ENCODE data around the gene PMP22.

Gene PMP22

DNA sequence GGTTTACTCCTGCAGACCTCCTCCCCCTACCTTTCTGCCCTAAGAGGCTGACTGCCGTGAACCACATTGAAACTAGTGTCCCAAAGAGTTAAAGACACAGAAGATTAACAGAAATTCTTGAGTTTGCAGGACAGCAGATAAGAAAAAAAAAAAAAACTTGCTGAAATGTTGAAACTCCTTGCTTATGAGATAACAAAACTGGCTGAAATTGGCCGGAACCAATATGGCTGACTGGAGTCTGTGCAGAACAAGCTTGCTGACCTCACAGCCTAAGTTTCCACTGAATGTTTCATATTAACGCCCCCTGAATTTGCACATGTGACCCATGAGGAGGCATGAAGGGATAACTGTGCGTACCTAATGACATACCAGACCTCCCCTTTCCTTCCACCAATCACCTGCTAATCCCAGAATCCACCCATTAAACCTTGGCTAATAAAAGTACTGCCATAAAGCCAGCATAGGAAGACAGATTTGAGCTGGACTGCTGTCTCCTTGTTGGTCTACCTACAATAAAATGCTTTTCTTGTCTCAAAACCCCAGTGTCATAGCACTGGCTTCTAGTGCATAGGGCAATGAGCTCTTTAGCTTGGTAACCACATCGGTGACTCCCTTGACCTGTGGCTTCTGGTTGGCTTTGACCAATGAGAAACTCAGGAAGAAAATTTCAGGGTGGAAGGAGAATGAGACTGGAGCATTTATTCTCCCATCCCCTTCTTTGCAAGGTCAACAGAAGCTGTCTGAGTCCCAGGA, 80.1 kb downstream of the PMP22 start:
- H3K27me3 ChIP-seq (ENCODE audit: control insufficient read depth, insufficient read depth, low read length): no peaks in the 10 kb centered on the region
- no peaks in the 10 kb centered on the region for H3K36me3 ChIP-seq (ENCODE audit: control insufficient read depth, low read depth, low read length)
- H3K27ac ChIP-seq (ENCODE audit: low read length): no peak overlapping the region
- H3K4me3 ChIP-seq (ENCODE audit: low read length): no peak overlapping the region
- no peaks in the 10 kb centered on the region for H3K9me3 ChIP-seq (ENCODE audit: control insufficient read depth, low read depth, low read length)
- peaks cover 5% of the 10 kb centered on the region for H3K4me1 ChIP-seq (ENCODE audit: control insufficient read depth, low read depth, low read length)
- no peak overlapping the region for H3K9ac ChIP-seq (ENCODE audit: low read length)

DNA sequence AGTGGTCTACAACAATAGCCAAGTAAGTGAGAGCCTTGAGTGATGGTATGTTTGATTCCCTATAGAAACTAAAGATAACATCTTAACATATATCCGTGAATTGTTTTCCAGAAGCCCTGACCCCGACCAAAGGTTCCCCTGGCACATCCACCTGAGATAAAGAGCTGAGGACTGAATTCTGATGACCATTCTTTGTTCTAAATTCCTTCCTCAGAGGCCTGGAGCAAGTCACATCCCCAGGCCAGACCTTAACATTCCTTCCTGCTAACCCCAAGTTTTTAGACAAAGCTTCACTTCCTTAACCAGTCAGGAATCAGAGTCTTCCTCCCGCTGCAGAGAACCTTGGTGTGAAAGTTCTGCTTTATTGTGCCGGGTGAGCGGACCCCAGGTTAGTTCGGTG, 83.3 kb downstream of the PMP22 start:
- Histone ChIP-seq H3K4me3 (ENCODE audit: low read length) (no peak overlapping the region), H3K9me3 (ENCODE audit: control insufficient read depth, low read depth, low read length) (no peaks in the 10 kb centered on the region), H3K27ac (ENCODE audit: low read length) (no peak overlapping the region), H3K4me1 (ENCODE audit: control insufficient read depth, low read depth, low read length) (peaks cover 17% of the 10 kb centered on the region), H3K36me3 (ENCODE audit: control insufficient read depth, low read depth, low read length) (no peaks in the 10 kb centered on the region), H3K27me3 (ENCODE audit: control insufficient read depth, insufficient read depth, low read length) (peaks cover 5% of the 10 kb centered on the region), H3K9ac (ENCODE audit: low read length) (no peak overlapping the region)

DNA sequence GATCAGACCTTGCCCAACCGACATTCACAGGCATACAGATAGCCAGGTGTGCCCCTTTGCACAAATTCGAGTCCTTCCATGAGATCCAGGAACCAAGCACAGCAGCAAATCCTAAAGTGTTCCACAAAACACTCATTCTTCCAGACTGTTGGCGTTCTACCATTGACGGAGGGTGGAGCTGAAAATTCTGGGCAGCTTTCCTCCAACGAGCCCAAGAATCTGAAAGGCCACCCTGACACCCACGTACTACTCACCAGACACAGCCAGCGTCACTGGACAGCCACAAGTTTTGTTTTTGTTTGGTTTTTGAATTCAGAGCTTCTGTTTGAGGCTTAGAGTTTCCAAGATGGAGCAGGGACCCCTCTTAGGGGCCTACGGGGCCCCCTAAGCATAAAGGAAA, 83.8 kb downstream of the PMP22 start:
- peaks cover 17% of the 10 kb centered on the region for H3K4me1 ChIP-seq (ENCODE audit: control insufficient read depth, low read depth, low read length)
- no peak overlapping the region for H3K27ac ChIP-seq (ENCODE audit: low read length)
- H3K9ac ChIP-seq (ENCODE audit: low read length): no peak overlapping the region
- peaks cover 5% of the 10 kb centered on the region for H3K27me3 ChIP-seq (ENCODE audit: control insufficient read depth, insufficient read depth, low read length)
- H3K4me3 ChIP-seq (ENCODE audit: low read length): no peak overlapping the region
- no peaks in the 10 kb centered on the region for H3K36me3 ChIP-seq (ENCODE audit: control insufficient read depth, low read depth, low read length)
- H3K9me3 ChIP-seq (ENCODE audit: control insufficient read depth, low read depth, low read length): no peaks in the 10 kb centered on the region

DNA sequence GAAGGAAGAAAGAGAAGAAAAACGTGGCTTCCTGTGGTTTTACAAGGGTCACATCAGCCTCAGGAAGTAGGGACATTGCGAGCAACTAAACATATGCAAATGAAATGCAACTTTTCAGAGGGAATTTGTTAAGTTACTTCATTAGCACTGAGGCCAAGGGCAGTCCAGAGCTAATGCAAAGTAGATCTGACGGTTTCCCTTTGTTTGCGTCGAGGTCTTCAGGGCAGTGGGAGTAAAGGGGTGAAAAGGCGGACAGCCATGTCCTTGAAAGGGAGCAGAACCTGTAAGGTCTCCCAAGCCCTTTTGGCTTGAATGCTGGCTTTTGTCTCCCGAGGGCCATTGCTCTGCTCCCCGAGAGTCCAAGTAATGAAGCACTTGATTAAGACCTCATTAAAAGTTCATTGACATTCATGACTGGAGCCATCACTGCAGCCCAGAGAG, 85.0 kb downstream of the PMP22 start:
- H3K9me3 ChIP-seq (ENCODE audit: control insufficient read depth, low read depth, low read length): no peaks in the 10 kb centered on the region
- no peak overlapping the region for H3K9ac ChIP-seq (ENCODE audit: low read length)
- H3K27me3 ChIP-seq (ENCODE audit: control insufficient read depth, insufficient read depth, low read length): peaks cover 5% of the 10 kb centered on the region
- peak overlapping the region; percentile 25 for H3K4me3 ChIP-seq (ENCODE audit: low read length)
- no peaks in the 10 kb centered on the region for H3K36me3 ChIP-seq (ENCODE audit: control insufficient read depth, low read depth, low read length)
- H3K4me1 ChIP-seq (ENCODE audit: control insufficient read depth, low read depth, low read length): peaks cover 17% of the 10 kb centered on the region
- H3K27ac ChIP-seq (ENCODE audit: low read length): no peak overlapping the region

Measured in iPS-18a (cell line).